ENCODE results near the gene TIGD1. TPM values are rescaled to one million over a fixed set of nuclear protein-coding genes. Genes with fewer than 3 reads are reported as not detected.
A peak's percentile ranks its signal among the peaks of the same experiment; 100 is the strongest.
"Not testable (repeated sequence)": the region's sequence is repeated elsewhere in the genome, so short reads cannot be mapped to it uniquely, and the experiment has no call there.

TIGD1 gene
- total and polyA plus RNA-seq, 2 of the 13 experiments (the other 11 are each of a cell fraction or from before 2014, with no cell fraction given), result 3.5 to 9.5 TPM

DNA sequence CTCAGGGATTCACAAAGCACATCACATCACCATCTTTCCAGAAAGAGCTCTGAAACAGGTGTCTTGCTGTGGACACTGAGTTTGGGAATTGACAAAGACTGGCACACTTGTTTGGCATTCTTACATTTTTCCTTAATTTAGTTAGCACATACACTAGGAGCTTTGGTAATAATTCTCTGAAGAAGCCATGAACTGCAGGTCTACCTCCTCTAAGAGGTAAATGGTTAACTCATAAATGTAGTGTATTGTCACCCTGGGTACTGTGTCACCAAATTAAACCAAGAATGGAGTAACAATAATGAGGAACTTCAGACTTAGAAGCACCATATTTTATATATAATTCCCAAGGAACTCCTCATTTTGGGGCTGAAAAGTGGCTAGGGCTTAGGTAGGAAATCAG is 22.7 kb upstream of the TIGD1 start:
- intact Hi-C loops (cut with micrococcal nuclease; ENCODE audit: unreplicated experiment), result no loop called here
- peaks cover 50% of the 10 kb centered on the region for H3K4me1 ChIP-seq (ENCODE audit: insufficient read depth, low read length)
- H3K79me2 ChIP-seq (ENCODE audit: insufficient read depth, low read length), result no peaks in the 10 kb centered on the region
- no peak overlapping the region for H2AFZ ChIP-seq (ENCODE audit: low read length)
- H3K36me3 ChIP-seq (replicated peaks in 1 of 2; ENCODE audit: control insufficient read depth in 1 of 2, insufficient read depth in 2 of 2, low read length in 2 of 2), result peaks cover 20 to 45% of the 10 kb centered on the region in 2 experiments
- ChIA-PET CTCF (ENCODE audit: low intra/inter-chr PET ratio, low total read pairs) (interaction anchor here (1.4 kb wide), 1 partner anchor 33 kb away, joined by 3 read pairs; no protein-coding TSS in a partner anchor), POLR2A (no interaction called here)
- no peak for TF ChIP-seq MIER3 (CRISPR knock-in tag; IDR thresholded peaks at IDR 0.05; ENCODE audit: borderline replicate concordance)
- no peak overlapping the region for H3K9ac ChIP-seq (ENCODE audit: insufficient read depth, low read depth, low read length)
- FAIRE-seq (no peak), ATAC-seq (no peak), DNase-seq (ENCODE audit: low spot score) (no peak)
- peak overlapping the region; percentile 23 for H3K27ac ChIP-seq (ENCODE audit: extremely low read length, insufficient read depth, low read length)
- in situ Hi-C loops (cut with HindIII; ENCODE audit: extremely low pct_ligation_motif_present, low pct_unique_long_range_greater_than_20kb), result no loop called here
- no peaks in the 10 kb centered on the region for H4K20me1 ChIP-seq (ENCODE audit: insufficient read depth, low read length)
- H3K9me3 ChIP-seq (ENCODE audit: low read length), result no peaks in the 10 kb centered on the region
- H3K27me3 ChIP-seq (ENCODE audit: control insufficient read depth in 1 of 2, insufficient read depth in 2 of 2, low read length in 2 of 2), result no peaks in the 10 kb centered on the region
- H3K4me2 ChIP-seq (ENCODE audit: low read depth, low read length), result no peak overlapping the region
- H3K4me3 ChIP-seq (replicated peaks in 1 of 3; ENCODE audit: insufficient read depth in 1 of 3, low read depth in 2 of 3, low read length in 3 of 3), result no peak overlapping the region
- no TSS peak for BruUV-seq (replicated peaks)

DNA sequence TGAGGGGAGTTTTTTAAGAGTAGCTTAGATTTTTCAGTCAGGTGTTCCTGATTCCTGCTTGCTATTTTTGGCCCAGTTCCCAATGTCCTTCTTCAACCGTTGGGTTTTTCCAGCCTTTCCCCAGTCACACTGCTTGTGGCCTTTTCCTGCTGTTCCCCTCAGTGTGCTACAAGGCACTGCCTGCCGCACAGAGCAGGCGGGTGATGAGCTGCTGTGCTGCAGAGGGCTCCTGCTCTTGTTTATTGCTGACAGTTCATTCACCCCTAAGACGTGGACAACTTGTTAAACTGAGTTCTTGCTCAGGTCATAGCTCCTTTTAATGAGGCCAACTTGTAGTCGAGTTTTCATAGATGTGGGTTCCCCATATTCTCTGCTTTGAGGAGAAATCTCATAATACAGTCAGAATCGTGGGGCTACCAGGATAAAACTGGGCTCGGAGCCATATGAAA is 20.7 kb upstream of the TIGD1 start:
- 89% methylated on average over 7 of the region's 7 CpGs for WGBS (ENCODE audit: low lambda C conversion rate)
- H3K4me3 ChIP-seq (replicated peaks in 1 of 3; ENCODE audit: insufficient read depth in 1 of 3, low read depth in 2 of 3, low read length in 3 of 3), result no peak overlapping the region
- ChIA-PET POLR2A (interaction anchor here (1.8 kb wide), 1 partner anchor 20 kb away, joined by 11 read pairs; the partner anchor contains the start of genes EIF4E2 and TIGD1), CTCF (ENCODE audit: low intra/inter-chr PET ratio, low total read pairs) (no interaction called here)
- TF ChIP-seq, protein P1, sequence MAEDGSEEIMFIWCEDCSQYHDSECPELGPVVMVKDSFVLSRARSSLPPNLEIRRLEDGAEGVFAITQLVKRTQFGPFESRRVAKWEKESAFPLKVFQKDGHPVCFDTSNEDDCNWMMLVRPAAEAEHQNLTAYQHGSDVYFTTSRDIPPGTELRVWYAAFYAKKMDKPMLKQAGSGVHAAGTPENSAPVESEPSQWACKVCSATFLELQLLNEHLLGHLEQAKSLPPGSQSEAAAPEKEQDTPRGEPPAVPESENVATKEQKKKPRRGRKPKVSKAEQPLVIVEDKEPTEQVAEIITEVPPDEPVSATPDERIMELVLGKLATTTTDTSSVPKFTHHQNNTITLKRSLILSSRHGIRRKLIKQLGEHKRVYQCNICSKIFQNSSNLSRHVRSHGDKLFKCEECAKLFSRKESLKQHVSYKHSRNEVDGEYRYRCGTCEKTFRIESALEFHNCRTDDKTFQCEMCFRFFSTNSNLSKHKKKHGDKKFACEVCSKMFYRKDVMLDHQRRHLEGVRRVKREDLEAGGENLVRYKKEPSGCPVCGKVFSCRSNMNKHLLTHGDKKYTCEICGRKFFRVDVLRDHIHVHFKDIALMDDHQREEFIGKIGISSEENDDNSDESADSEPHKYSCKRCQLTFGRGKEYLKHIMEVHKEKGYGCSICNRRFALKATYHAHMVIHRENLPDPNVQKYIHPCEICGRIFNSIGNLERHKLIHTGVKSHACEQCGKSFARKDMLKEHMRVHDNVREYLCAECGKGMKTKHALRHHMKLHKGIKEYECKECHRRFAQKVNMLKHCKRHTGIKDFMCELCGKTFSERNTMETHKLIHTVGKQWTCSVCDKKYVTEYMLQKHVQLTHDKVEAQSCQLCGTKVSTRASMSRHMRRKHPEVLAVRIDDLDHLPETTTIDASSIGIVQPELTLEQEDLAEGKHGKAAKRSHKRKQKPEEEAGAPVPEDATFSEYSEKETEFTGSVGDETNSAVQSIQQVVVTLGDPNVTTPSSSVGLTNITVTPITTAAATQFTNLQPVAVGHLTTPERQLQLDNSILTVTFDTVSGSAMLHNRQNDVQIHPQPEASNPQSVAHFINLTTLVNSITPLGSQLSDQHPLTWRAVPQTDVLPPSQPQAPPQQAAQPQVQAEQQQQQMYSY (CRISPR knock-in tag; IDR thresholded peaks at IDR 0.05), result no peak
- TF ChIP-seq, protein P2, sequence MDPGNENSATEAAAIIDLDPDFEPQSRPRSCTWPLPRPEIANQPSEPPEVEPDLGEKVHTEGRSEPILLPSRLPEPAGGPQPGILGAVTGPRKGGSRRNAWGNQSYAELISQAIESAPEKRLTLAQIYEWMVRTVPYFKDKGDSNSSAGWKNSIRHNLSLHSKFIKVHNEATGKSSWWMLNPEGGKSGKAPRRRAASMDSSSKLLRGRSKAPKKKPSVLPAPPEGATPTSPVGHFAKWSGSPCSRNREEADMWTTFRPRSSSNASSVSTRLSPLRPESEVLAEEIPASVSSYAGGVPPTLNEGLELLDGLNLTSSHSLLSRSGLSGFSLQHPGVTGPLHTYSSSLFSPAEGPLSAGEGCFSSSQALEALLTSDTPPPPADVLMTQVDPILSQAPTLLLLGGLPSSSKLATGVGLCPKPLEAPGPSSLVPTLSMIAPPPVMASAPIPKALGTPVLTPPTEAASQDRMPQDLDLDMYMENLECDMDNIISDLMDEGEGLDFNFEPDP (CRISPR knock-in tag; conservative IDR thresholded peaks at IDR 0.05), result 0 out of 2 replicates have a peak, but pooled peaks have one; percentile 51
- H2AFZ ChIP-seq (ENCODE audit: low read length), result no peak overlapping the region
- no peak overlapping the region for H3K27ac ChIP-seq (ENCODE audit: extremely low read length, insufficient read depth, low read length)
- ATAC-seq (no peak), DNase-seq (ENCODE audit: low spot score) (no peak), FAIRE-seq (no peak)
- H3K9ac ChIP-seq (ENCODE audit: insufficient read depth, low read depth, low read length), result no peak overlapping the region
- H4K20me1 ChIP-seq (ENCODE audit: insufficient read depth, low read length), result no peaks in the 10 kb centered on the region
- no TSS peak for BruUV-seq (replicated peaks)
- no peaks in the 10 kb centered on the region for H3K27me3 ChIP-seq (ENCODE audit: control insufficient read depth in 1 of 2, insufficient read depth in 2 of 2, low read length in 2 of 2)
- peaks cover 32 to 57% of the 10 kb centered on the region in 2 experiments for H3K36me3 ChIP-seq (replicated peaks in 1 of 2; ENCODE audit: control insufficient read depth in 1 of 2, insufficient read depth in 2 of 2, low read length in 2 of 2)
- H3K79me2 ChIP-seq (ENCODE audit: insufficient read depth, low read length), result no peaks in the 10 kb centered on the region
- H3K9me3 ChIP-seq (ENCODE audit: low read length), result no peaks in the 10 kb centered on the region
- intact Hi-C loops (cut with micrococcal nuclease; ENCODE audit: unreplicated experiment) (no loop called here), in situ Hi-C loops (cut with HindIII; ENCODE audit: extremely low pct_ligation_motif_present, low pct_unique_long_range_greater_than_20kb) (no loop called here)
- H3K4me1 ChIP-seq (ENCODE audit: insufficient read depth, low read length), result peaks cover 36% of the 10 kb centered on the region
- H3K4me2 ChIP-seq (ENCODE audit: low read depth, low read length), result no peak overlapping the region

DNA sequence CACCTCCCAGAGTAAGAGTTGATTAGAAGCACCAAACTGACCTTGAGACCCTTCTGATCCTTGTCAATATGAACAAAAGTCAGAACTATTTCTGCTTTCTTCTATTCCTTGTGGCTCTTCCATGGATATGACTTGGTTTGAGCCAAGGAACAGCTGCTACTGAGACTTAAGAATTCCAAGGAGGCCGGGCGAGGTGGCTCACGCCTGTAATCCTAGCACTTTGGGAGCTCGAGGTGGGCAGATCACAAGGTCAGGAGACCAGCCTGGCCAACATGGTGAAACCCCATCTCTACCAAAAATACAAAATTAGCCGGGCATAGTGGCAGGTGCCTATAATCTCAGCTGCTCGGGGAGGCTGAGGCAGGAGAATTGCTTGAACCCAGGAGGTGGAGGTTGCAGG is 20.1 kb upstream of the TIGD1 start:
- POLR2A ChIA-PET, result interaction anchor here (1.8 kb wide), 1 partner anchor 20 kb away, joined by 11 read pairs; the partner anchor contains the start of genes EIF4E2 and TIGD1
- over 99% methylated on average over 6 of the region's 6 CpGs for WGBS (ENCODE audit: low lambda C conversion rate)
- not testable (repeated sequence) for FAIRE-seq

More for the DNA sequence above, 20.1 kb upstream of the TIGD1 start:
- H3K4me1 ChIP-seq (ENCODE audit: insufficient read depth, low read length), result peaks cover 31% of the 10 kb centered on the region
- H4K20me1 ChIP-seq (ENCODE audit: insufficient read depth, low read length); CTCF ChIA-PET (ENCODE audit: low intra/inter-chr PET ratio, low total read pairs); H3K4me3 ChIP-seq (replicated peaks in 1 of 3; ENCODE audit: insufficient read depth in 1 of 3, low read depth in 2 of 3, low read length in 3 of 3); BruUV-seq (replicated peaks); H3K9me3 ChIP-seq (ENCODE audit: low read length); H3K79me2 ChIP-seq (ENCODE audit: insufficient read depth, low read length); H3K27me3 ChIP-seq (ENCODE audit: control insufficient read depth in 1 of 2, insufficient read depth in 2 of 2, low read length in 2 of 2); ATAC-seq; H3K4me2 ChIP-seq (ENCODE audit: low read depth, low read length); in situ Hi-C loops (cut with HindIII; ENCODE audit: extremely low pct_ligation_motif_present, low pct_unique_long_range_greater_than_20kb); intact Hi-C loops (cut with micrococcal nuclease; ENCODE audit: unreplicated experiment); H3K27ac ChIP-seq (ENCODE audit: extremely low read length, insufficient read depth, low read length); H2AFZ ChIP-seq (ENCODE audit: low read length); DNase-seq (ENCODE audit: low spot score); H3K9ac ChIP-seq (ENCODE audit: insufficient read depth, low read depth, low read length): not testable (repeated sequence)
- peaks cover 36 to 63% of the 10 kb centered on the region in 2 experiments for H3K36me3 ChIP-seq (replicated peaks in 1 of 2; ENCODE audit: control insufficient read depth in 1 of 2, insufficient read depth in 2 of 2, low read length in 2 of 2)
